ENCODE measurements around the gene TBC1D22B.

The TBC1D22B gene

DNA sequence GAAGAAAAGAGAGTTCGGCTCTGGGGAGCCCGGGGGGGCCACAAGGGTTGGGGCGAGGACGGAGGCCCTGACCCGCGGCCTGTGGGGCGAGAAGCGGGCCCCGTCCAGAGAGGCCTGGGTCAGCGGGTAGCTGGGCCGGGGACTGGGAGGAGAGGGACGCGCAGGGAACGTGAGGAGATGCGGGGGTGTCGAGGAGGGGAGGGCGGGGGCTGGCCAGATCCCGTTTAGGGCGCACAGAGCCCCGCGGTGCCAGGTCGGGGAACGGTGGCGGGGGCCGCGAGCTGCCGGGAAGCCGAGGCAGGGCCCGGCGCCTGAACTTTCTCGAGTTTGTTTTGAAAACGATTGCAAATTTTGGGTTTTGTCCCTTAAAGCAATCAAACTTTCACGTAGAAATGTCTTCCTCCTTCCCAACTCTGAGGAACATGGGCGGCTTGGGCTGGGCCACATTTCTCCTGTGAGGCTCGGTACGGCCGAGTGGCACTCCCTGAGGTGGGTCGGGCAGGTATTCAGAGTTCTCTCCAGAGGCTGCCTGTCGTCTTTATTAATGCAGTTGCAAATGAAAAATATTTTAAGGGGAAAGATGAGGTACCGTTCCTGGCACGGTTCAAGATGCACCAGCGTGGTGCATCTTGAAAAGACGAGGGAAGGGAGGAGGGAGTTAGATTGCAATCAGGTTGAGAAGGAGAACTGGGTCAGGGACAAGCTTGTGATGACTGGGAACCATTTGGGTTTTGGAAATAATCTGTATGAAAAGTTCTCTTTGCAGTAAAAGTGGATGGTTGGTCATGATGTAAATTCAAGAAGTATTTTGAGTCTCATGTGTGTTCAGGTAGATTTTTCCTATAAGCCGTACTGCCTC lies 97.2 kb downstream of the TBC1D22B start:
- DNase-seq (ENCODE audit: low read depth in 2 of 2): no peak

DNA sequence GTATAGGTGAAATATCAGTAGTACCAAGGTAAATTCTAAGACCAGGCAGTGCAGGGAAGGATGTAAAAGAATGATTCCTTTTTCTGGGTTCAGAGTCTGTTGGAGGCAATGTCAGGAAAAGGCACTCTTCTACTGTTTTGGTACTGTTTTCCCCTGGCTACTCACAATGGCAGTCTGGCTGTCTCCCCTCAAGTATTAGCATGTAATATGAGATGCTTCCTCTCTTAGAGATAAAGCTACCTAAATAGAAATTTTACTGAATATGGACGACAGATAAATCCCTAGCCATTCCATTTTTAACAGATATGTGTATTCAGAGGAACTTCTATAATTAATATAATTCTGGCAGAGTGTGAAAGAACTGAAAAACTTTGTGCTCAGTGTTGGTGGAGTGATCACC lies 99.7 kb downstream of the TBC1D22B start:
- no peak for DNase-seq (ENCODE audit: low read depth in 2 of 2)

DNA sequence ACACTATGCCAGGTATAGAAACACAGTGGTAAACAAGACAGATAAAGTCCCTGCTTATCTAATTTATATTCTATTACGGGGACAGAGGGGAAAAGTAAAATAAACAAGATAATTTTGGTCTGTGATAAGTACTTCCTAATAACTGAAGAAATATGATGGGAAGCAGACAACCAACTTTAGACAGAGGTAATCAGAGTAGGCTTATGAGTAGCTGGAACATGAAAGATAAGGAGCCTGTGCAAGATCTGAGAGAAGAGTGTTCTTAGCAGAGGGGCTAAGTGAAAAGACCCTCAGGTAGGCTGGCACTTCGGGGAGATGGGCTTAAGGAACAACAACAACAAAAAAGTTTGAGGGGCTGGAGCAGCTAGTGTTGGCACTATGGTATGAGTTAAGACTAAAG lies 100.3 kb downstream of the TBC1D22B start:
- DNase-seq (ENCODE audit: low read depth in 2 of 2): no peak

DNA sequence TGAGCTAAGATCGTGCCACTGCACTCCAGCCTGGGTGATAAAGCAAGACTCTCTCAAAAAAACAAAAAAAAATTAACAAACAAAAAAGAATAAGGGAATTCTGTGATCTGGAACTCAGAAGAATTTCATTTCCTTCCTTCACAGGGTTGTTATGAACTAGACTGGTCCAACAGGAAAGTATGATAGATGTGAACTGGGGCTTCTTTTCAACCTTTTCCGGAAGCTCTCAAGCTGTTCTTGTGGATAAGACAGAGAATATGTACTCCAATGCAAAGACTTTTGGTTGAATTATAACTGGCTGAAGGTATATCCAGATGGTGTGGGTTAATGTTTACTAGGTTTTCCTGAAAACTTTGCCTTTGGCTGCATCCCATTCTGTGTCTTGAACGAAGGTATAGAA lies 101.5 kb downstream of the TBC1D22B start:
- DNase-seq (ENCODE audit: low read depth in 2 of 2): no peak

DNA sequence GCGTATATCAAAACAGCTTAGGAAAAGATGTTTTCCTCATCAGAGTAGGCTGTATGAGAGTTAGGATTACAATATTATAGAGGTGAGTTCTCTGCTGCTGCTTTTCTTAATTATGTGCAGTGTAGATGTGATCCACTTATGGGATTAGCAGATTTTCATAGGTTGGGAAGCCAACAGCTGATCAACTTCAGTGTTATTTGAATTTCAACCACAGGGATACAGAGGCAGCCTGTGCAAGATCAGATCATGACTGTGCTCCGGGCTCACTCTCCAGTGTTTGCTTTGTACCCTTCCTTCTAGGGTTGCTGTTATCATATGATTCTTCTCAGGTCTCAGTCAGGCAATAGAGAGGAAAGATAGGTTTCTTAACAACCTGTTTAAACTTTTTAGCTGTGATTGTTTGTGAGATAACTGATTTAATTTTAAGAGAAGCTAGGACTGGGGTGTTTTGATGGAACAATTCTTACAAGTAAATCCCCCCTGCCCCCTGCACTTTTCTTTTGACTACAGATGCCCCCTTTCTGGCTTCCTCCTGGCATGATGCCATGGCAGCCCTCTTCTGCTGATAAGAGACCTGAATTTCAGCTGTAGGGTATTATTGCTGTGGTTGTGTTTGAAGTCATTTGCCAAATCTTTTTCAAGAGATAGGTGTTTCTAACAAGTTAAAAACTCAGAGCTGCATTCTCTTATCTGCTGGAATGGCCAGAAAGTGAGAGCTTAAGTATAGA lies 104.7 kb downstream of the TBC1D22B start:
- DNase-seq (ENCODE audit: low read depth in 2 of 2): no peak

DNA sequence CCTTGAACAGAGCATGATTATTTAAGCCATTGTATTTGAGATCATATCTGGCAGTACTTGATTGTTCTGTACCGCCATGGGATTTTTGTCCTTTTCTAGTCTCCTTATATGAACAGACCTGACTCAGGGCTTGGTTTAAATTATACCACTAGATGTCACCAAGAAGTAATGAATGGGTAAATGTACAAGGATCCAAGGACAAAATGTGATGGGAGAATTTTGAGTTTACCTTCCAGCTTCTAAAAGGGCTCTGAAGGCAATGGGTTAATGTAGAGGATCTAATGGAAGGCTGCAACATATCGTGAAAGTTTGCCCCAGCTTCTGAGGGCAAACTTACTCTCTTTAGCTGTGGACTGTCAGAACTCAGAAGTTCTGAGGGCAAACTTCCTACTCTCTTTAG lies 108.2 kb downstream of the TBC1D22B start:
- no peak for DNase-seq (ENCODE audit: low read depth in 2 of 2)

DNA sequence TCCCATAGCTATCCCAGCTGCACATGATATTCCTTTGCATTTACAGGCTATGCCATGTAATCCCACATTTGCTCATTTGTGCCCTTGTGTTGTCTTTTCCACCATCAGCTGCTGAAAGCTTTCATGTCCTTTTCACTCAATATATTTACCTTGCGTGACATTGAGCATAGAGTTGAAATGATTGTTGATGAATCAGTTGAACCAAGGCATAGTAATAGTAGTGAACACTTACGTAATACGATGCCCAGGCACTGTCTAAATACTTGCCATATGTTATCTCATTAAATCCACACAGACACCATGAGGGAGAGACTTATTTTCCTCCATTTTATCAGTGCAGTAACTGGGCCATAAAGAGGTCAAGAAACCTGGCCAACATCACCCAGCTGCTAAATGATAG lies 109.3 kb downstream of the TBC1D22B start:
- DNase-seq (ENCODE audit: low read depth in 2 of 2): no peak

DNA sequence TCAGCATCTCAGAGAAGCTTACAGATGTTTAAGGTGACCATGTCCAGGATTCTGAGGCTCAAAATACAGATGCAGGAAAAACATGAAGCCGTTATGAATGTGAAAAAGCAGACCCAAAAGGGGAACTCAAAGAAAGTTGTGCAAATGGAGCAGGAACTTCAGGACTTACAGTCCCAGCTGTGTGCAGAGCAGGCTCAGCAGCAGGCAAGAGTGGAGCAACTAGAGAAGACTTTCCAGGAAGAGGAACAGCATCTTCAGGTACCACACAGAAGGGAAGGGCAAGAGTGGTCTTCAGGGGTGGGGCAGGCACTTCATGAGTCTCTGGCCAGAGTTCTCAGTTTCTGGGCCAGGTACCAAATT lies 111.4 kb downstream of the TBC1D22B start:
- DNase-seq (ENCODE audit: low read depth in 2 of 2): no peak

DNA sequence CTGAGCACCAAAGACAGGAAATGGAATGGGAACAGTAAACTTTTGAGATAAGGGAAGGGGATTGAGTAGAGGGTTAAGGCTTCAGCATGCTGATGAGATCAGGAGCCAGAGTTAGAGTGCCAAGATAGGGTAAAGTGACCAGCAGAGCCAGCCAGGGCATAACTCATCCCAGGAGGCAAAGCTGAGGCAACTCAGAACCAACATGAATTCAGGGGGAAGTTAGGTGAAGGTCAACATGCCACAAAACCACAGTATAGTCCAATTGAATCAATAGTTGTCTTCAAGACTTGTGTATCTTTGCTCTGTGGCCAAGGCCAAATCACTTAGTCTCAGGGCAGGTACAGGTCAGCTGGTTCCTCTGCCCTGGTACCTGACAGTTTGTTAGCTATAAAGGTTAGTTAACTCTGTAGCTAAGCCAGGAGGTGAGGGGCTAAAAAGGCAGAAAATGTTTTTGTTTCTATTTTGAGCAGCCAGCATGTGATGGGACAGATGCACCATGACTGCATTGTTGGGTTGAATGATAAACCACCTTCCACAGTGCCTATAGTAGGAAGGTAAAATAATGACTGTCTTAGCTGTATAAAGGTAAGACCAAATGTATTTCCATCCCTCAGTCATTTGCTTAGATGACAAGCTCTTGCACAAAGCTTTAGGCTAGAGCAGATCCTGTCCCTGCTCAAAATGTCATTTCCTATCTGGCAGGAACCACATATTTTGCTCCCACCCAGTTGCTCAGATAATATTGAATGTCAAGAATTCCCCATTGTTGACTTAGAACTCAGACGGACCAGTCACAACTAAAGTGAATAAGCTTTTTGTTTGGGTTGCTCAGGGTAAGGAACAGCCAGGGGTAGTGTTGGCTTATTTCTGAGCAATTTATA lies 112.0 kb downstream of the TBC1D22B start:
- no peak for DNase-seq (ENCODE audit: low read depth in 2 of 2)

DNA sequence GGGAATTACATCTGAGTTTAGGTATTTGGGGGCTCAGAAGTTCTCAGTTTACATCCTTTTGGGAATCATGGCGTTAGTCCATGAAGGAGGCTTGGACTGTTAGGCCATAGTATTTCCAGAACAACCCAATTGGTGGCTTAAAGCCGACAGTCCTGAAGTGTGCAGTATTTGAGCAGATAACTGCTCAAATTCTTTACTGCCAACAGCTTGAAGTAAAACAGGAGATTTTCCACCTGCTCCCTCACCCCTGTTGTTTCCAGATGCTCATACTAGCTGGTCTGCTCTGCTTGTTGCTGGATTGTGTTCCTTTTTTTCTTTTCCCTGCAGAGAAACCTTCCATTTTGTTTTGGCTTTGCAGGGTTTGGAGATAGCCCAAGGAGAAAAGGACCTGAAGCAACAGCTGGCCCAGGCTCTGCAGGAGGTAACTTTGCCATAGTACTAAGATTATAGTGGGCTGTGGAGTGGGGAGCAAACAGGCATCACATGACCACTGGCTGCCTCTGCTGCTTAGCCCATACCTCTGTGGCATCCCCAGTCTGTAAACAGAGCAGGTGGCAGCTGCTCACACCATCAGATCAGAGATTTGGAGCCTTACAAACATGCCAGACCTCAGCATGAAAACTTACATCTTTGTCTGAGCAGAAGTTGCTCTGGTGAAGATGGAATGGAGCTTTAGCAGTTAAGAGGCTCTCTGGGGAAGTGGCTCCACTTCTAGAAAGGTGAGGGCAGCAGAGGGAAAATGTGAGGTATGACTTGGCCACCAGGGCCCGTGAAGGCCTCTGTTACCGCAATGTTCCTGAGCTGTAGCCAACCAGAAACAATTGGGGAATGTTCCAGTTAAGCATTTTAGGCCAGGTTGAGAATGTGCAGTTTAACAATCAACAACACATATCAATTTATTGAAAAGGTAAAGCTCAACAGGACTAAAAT lies 113.8 kb downstream of the TBC1D22B start:
- DNase-seq (ENCODE audit: low read depth in 2 of 2): no peak

DNA sequence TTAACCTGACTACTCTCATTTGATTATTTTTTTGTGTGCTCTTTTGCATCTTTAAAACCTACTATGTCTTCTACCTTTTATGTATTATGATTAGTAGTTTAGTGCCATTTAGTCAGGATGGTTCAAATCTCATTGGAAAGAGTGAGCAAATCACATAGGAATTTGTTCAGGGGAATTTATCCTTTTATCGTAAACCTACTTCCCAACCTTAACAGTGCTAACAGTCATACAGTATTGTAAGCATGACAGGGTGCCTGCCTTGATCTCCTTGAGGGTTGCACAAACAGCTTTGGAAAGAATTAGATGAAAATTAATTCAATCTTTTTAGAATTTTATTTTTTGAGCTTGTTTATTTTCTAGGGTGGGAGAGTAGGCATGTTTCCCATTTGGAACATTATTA lies 114.5 kb downstream of the TBC1D22B start:
- DNase-seq (ENCODE audit: low read depth in 2 of 2): no peak

DNA sequence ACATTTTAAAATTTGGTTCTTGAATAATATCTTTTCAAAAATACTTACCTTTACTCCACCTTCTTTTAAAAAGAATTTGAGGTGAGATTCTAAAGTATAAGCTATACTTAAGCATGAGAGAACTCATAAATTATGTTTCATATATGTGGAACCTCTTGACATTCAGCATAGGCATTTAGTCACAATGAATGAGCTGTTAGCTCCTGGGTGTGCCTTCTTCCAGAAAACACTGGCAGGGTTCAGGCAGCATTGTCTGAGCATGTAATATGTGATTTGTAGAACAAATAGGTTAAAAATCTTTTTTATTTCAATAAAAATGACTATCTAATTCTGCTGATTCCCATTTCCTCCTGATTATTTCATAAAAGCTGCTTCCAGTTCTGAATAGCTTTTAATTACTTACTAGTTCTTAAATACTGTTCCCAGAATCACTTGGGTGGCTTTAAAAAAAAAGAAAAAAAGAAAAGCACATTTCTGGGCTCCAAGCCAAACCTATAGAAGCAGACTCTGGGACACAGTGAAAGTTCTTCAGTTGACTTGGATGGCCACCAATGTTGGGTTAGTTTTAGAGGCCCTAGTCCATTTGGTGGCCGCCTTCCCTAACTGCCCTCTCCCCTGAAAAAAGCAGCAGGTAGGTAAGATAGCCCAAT lies 116.4 kb downstream of the TBC1D22B start:
- no peak for DNase-seq (ENCODE audit: low read depth in 2 of 2)

DNA sequence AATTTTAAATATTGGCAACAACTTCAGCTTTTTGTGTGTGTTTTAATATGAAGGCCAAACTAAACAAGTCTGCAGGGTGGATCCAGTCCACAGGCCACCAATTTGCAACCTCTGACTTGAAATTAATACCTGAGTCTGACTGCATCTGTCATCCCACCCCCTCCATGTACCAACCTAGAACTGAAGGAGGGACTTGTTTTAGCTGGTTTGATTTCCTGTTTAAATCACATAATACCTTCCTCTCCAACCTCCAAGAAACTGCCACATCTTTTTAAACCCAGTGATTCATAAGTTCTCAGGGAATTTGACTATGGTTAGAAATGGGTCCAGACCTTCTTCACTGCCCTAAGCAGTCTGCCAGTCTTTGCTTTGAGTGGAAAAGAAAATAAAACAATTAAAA lies 117.8 kb downstream of the TBC1D22B start:
- no peak for DNase-seq (ENCODE audit: low read depth in 2 of 2)

DNA sequence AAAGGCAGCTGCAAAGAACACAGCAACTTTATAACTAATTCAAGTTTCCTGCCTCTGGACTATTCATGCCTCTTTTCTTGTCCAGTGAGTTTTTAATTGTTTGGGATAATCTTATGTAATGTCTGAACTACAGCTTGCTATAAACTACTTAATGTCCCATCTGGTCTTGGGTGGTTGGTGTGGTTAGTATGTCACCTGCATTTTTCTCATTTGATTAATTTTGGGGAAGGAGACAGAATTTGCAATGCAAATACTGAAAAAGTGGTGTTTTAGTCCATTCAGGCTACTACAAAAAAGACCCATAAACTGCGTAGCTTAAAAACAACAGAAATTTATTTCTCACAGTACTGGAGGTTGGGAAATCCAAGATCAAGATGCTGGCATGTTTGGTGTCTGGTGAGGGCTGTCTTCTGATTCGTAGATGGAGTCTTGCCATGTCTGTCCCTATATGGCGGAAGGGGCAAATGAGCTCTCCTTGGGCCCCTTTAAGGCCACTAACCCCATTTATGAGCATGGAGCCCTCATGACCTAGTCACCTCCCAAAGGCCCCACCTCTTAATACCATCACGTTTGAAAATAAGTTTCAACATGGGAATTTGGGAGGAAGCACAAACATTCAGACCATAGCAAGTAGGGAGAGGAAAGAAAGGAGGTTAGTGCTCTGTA lies 118.6 kb downstream of the TBC1D22B start:
- DNase-seq (ENCODE audit: low read depth in 2 of 2): no peak

DNA sequence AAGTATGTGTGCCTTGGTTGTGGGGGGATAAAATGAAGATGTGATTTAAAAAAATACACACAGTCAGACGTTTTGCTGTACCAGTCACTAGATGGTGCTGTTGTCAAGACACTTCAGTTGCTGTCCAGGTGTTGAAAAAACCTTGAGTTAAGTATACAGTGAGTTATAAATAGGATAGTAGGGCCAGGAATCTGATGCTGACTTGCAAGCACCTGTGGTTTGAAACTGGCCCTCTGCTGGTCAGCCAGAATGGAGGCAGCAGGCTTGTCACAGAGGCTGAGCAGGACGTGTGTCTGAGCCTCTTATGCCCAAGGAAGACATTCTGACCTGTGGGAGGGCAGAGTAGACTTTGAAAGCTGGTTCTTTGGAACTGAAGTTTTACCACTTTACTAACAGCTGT lies 124.0 kb downstream of the TBC1D22B start:
- DNase-seq (ENCODE audit: low read depth in 2 of 2): no peak

All from stimulated activated CD8-positive, alpha-beta memory T cell treated with anti-CD3 and anti-CD28 coated beads, Interleukin-15, amount 100 ng/mL, for 4 hours (primary cell).